Astrocyte (in vitro differentiated cells and primary cell): Measurements from ENCODE around the gene NAT14. TPM values are rescaled to one million over a fixed set of nuclear protein-coding genes. Genes with fewer than 3 reads are reported as not detected.

Source experiments
- DNase-seq: peaks from one replicate; pipeline ENCODE4 v3.0.0-alpha.2; 2010; ENCODE audit warnings: low read depth
- FAIRE-seq: peaks from 2 replicates; lab custom pipeline; 2011; peaks lifted over from hg19 to GRCh38; lab: Jason Lieb, UNC
- H2AFZ ChIP-seq: 2 replicates; pipeline ENCODE4 v1.6.0; 2012; ENCODE audit warnings: low read depth, low read length, inconsistent platforms
- H3K27ac ChIP-seq: 2 replicates; pipeline ENCODE4 v1.5.1; 2011; ENCODE audit warnings: low read depth, low read length, inconsistent platforms
- H3K27me3 ChIP-seq: 2 replicates; pipeline ENCODE4 v1.6.0; 2011; ENCODE audit warnings: low read length, inconsistent platforms; ENCODE audit not compliant: insufficient read depth
- H3K36me3 ChIP-seq: 2 replicates; pipeline ENCODE4 v1.5.1; 2011; ENCODE audit warnings: low read length, inconsistent platforms; ENCODE audit not compliant: insufficient read depth
- H3K4me1 ChIP-seq: 2 replicates; pipeline ENCODE4 v1.5.1; 2011; ENCODE audit warnings: low read length, inconsistent platforms; ENCODE audit not compliant: insufficient read depth
- H3K4me2 ChIP-seq: 2 replicates; pipeline ENCODE4 v1.6.0; 2012; ENCODE audit warnings: low read length, inconsistent platforms
- H3K4me3 ChIP-seq: 2 replicates; pipeline ENCODE4 v1.5.1; 2011; ENCODE audit warnings: low read depth, mild to moderate bottlenecking, low read length, inconsistent platforms; ENCODE audit not compliant: insufficient read depth
- H3K79me2 ChIP-seq: 2 replicates; pipeline ENCODE4 v1.6.0; 2012; ENCODE audit warnings: mild to moderate bottlenecking, low read length, inconsistent platforms; ENCODE audit not compliant: insufficient read depth
- H3K9ac ChIP-seq: 2 replicates; pipeline ENCODE4 v1.6.0; 2012; ENCODE audit warnings: mild to moderate bottlenecking, low read length, inconsistent platforms
- H3K9me3 ChIP-seq: 2 replicates; pipeline ENCODE4 v1.5.1; 2012; ENCODE audit warnings: low read depth, mild to moderate bottlenecking, low read length, inconsistent platforms; ENCODE audit not compliant: insufficient read depth
- H4K20me1 ChIP-seq: 2 replicates; pipeline ENCODE4 v1.6.0; 2012; ENCODE audit warnings: low read length, inconsistent platforms; ENCODE audit not compliant: insufficient read depth
- H3K27ac Mint-ChIP-seq: one replicate; pipeline ENCODE4 v1.8.0; 2021; ENCODE audit warnings: mild to moderate bottlenecking, mixed read lengths; ENCODE audit not compliant: unreplicated experiment
- H3K27me3 Mint-ChIP-seq: one replicate; pipeline ENCODE4 v1.8.0; 2021; ENCODE audit warnings: low read depth, mixed read lengths; ENCODE audit not compliant: unreplicated experiment
- H3K36me3 Mint-ChIP-seq: one replicate; pipeline ENCODE4 v1.8.0; 2021; ENCODE audit warnings: low read depth, mixed read lengths; ENCODE audit not compliant: unreplicated experiment
- H3K4me1 Mint-ChIP-seq: one replicate; pipeline ENCODE4 v1.8.0; 2021; ENCODE audit warnings: low read depth, mixed read lengths; ENCODE audit not compliant: unreplicated experiment
- H3K4me3 Mint-ChIP-seq: one replicate; pipeline ENCODE4 v1.8.0; 2021; ENCODE audit warnings: mild to moderate bottlenecking, moderate library complexity, mixed read lengths; ENCODE audit not compliant: unreplicated experiment
- H3K9me3 Mint-ChIP-seq: one replicate; pipeline ENCODE4 v1.8.0; 2021; ENCODE audit warnings: mild to moderate bottlenecking, mixed read lengths; ENCODE audit not compliant: unreplicated experiment
- EZH2 ChIP-seq: IDR thresholded peaks from 2 replicates; pipeline ENCODE4 v1.6.1; 2012; ENCODE audit warnings: mild to moderate bottlenecking, low read length, inconsistent platforms; ENCODE audit not compliant: insufficient read depth
- total RNA-seq: library from RNA; stranded (reverse); gene quantifications from 2 replicates; pipeline ENCODE4 v1.2.1, GENCODE V29; 2021
- TF ChIP-seq, protein P1 (sequence below): IDR thresholded peaks from 2 replicates; pipeline ENCODE4 v1.5.1; 2011; ENCODE audit warnings: low read depth, mild to moderate bottlenecking, inconsistent platforms, low read length, moderate library complexity; ENCODE audit not compliant: insufficient read depth

Gene NAT14
- total RNA-seq, 1 donor from 2014 or later = 71.2 TPM

DNA sequence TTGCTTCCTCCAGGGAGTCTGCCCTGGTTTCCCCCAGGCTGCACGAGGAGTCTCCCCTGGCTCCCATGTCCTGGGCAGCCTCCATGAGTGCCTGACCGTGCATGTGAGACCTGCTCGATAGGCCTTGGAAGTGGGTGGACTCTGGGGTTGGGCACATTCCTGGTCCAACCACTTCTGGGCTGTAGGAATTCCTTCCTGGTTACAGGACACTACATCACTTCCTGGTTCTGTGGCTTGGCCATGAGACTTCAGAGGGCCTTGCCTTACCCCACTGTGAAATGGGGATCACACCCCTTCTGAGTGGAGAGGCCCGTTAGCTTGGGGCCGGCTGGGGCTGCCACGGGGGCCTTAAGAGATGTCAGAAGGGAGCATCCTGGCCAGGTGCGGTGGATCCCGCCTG, 12.5 kb upstream of the NAT14 start:
- no peak overlapping the region for H2AFZ ChIP-seq
- FAIRE-seq = peak; percentile 29
- H3K4me3 Mint-ChIP-seq = no peak overlapping the region

DNA sequence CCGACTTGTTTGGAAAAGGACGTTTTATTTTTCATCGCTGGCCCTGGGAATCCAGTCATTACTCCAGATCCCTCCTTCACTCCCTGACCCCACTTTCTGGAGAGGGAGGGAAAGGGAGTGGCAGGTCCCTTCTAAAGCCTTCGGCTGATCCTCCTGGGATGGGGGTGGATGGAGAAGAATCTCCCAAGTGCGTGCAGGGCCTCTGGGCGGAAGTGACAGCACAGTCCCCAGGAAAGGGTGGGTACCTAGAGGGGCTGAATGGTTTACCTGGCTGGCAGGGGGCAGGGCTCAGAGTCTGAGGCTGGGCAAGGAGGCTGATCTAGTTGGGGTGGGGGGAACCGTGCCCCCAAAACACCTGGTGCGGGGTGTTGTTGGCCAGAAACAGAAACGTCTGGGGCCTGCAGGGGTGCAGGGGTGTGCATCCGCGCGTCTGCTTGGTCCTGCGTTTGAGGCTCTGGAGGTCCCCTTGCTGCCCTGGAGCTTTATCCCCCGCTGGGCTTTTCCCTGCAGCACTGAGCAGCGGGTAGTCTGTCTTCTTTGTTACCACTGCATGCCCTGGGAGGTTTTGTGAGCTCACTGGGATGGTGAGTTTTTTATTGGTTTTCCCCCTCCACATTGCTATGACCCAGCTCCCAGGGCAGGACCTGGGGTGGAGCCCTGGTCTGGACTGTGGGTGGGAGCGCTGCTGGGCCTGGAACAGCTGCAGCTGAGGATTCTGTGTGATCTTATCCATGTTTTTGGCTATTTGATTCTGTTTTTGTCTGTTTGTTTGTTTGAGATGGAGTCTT, 11.6 kb upstream of the NAT14 start:
- Mint-ChIP-seq H3K4me3 (no peak overlapping the region), H3K27ac (no peak overlapping the region), H3K9me3 (no peaks in the 10 kb centered on the region), H3K4me1 (peaks cover 7% of the 10 kb centered on the region), H3K27me3 (no peaks in the 10 kb centered on the region), H3K36me3 (no peaks in the 10 kb centered on the region)
- TF ChIP-seq EZH2 = no peak
- TF ChIP-seq, protein P1, sequence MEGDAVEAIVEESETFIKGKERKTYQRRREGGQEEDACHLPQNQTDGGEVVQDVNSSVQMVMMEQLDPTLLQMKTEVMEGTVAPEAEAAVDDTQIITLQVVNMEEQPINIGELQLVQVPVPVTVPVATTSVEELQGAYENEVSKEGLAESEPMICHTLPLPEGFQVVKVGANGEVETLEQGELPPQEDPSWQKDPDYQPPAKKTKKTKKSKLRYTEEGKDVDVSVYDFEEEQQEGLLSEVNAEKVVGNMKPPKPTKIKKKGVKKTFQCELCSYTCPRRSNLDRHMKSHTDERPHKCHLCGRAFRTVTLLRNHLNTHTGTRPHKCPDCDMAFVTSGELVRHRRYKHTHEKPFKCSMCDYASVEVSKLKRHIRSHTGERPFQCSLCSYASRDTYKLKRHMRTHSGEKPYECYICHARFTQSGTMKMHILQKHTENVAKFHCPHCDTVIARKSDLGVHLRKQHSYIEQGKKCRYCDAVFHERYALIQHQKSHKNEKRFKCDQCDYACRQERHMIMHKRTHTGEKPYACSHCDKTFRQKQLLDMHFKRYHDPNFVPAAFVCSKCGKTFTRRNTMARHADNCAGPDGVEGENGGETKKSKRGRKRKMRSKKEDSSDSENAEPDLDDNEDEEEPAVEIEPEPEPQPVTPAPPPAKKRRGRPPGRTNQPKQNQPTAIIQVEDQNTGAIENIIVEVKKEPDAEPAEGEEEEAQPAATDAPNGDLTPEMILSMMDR = no peak
- Histone ChIP-seq H3K27ac (peak overlapping the region; percentile 1), H3K4me3 (no peak overlapping the region), H2AFZ (peak overlapping the region; percentile 56), H3K27me3 (no peaks in the 10 kb centered on the region), H3K79me2 (peaks cover 9% of the 10 kb centered on the region), H4K20me1 (no peaks in the 10 kb centered on the region), H3K4me2 (peak overlapping the region; percentile 37), H3K9me3 (no peaks in the 10 kb centered on the region), H3K36me3 (no peaks in the 10 kb centered on the region), H3K9ac (peak overlapping the region; percentile 54), H3K4me1 (peaks cover 33% of the 10 kb centered on the region)
- DNase-seq (no peak), FAIRE-seq (no peak)

More for the DNA sequence above, 12.5 kb upstream of the NAT14 start:
- H3K79me2 ChIP-seq = no peaks in the 10 kb centered on the region
- H3K4me2 ChIP-seq = peak overlapping the region; percentile 16
- Mint-ChIP-seq H3K27me3 (no peaks in the 10 kb centered on the region), H3K4me1 (peaks cover 3% of the 10 kb centered on the region), H3K9me3 (no peaks in the 10 kb centered on the region), H3K36me3 (no peaks in the 10 kb centered on the region), H3K27ac (no peak overlapping the region)
- no peaks in the 10 kb centered on the region for H3K9me3 ChIP-seq
- peaks cover 33% of the 10 kb centered on the region for H3K4me1 ChIP-seq
- no peaks in the 10 kb centered on the region for H4K20me1 ChIP-seq
- no peaks in the 10 kb centered on the region for H3K36me3 ChIP-seq
- H3K9ac ChIP-seq = peak overlapping the region; percentile 54
- H3K4me3 ChIP-seq = no peak overlapping the region
- H3K27ac ChIP-seq = peak overlapping the region; percentile 1
- H3K27me3 ChIP-seq = no peaks in the 10 kb centered on the region
- DNase-seq = peak; percentile 86
- TF ChIP-seq, protein P1 = no peak
- TF ChIP-seq EZH2 = no peak
